GM23338 (cell line): ENCODE measurements around the gene OMA1. TPM values are rescaled to one million over a fixed set of nuclear protein-coding genes. Genes with fewer than 3 reads are reported as not detected.

ENCODE experiments used
- ATAC-seq: fragments of 200-7000 bp; cut with Tn5 transposase; 3 replicates; pipeline ENCODE4 v1.9.1; 2020
- DNase-seq: peaks from one replicate; pipeline ENCODE4 v3.0.0-alpha.2; 2015; ENCODE audit warnings: low spot score
- H2AFZ ChIP-seq: fragments of 200-600 bp; sonication (generic); 2 replicates; pipeline ENCODE4 v1.8.0; 2016; ENCODE audit warnings: antibody characterized with exemption, mild to moderate bottlenecking, moderate library complexity
- H3F3A ChIP-seq: fragments of 200-600 bp; sonication (generic); replicated peaks from 2 replicates; pipeline ENCODE4 v1.8.0; 2017; ENCODE audit warnings: antibody characterized with exemption, mixed run types, low read depth
- H3K27ac ChIP-seq: fragments of 200-600 bp; sonication (generic); 2 replicates; pipeline ENCODE4 v1.6.1; 2016; ENCODE audit warnings: low read depth
- H3K27me3 ChIP-seq: fragments of 200-600 bp; sonication (generic); 2 replicates; pipeline ENCODE4 v1.8.0; 2016; ENCODE audit warnings: mild to moderate bottlenecking, mixed run types, moderate library complexity; ENCODE audit not compliant: insufficient read depth
- H3K36me3 ChIP-seq: fragments of 200-600 bp; sonication (generic); 2 replicates; pipeline ENCODE4 v1.8.0; 2016; ENCODE audit warnings: mild to moderate bottlenecking; ENCODE audit not compliant: insufficient read depth
- H3K4me1 ChIP-seq: fragments of 200-600 bp; sonication (generic); 2 replicates; pipeline ENCODE4 v1.8.0; 2016; ENCODE audit warnings: mild to moderate bottlenecking, moderate library complexity; ENCODE audit not compliant: insufficient read depth
- H3K4me2 ChIP-seq: fragments of 200-600 bp; sonication (generic); 2 replicates; pipeline ENCODE4 v1.7.1; 2017; ENCODE audit warnings: mixed run types
- H3K4me3 ChIP-seq: fragments of 200-600 bp; sonication (generic); 2 replicates; pipeline ENCODE4 v1.6.1; 2016; ENCODE audit warnings: mixed run types
- H3K79me2 ChIP-seq: fragments of 200-600 bp; sonication (generic); replicated peaks from 2 replicates; pipeline ENCODE4 v1.8.0; 2017; ENCODE audit warnings: mild to moderate bottlenecking; ENCODE audit not compliant: insufficient read depth
- H3K9me2 ChIP-seq: fragments of 200-600 bp; sonication (generic); 2 replicates; pipeline ENCODE4 v1.8.0; 2017; ENCODE audit not compliant: insufficient read depth
- H4K20me1 ChIP-seq: fragments of 200-600 bp; sonication (generic); replicated peaks from 2 replicates; pipeline ENCODE4 v1.8.0; 2017; ENCODE audit warnings: mild to moderate bottlenecking; ENCODE audit not compliant: insufficient read depth
- H3K27ac Mint-ChIP-seq: 2 replicates; pipeline ENCODE4 v1.8.0; 2020; ENCODE audit warnings: inconsistent platforms, mild to moderate bottlenecking, moderate library complexity, mixed read lengths
- H3K27me3 Mint-ChIP-seq: 3 replicates; pipeline ENCODE4 v1.8.0; 2022; ENCODE audit warnings: low read depth, mild to moderate bottlenecking, moderate library complexity, mixed read lengths, inconsistent platforms; ENCODE audit not compliant: insufficient read depth, poor library complexity
- H3K36me3 Mint-ChIP-seq: 3 replicates; pipeline ENCODE4 v1.8.0; 2021; ENCODE audit warnings: low read depth, mild to moderate bottlenecking, inconsistent platforms, moderate library complexity, mixed read lengths
- H3K4me1 Mint-ChIP-seq: 3 replicates; pipeline ENCODE4 v1.8.0; 2020; ENCODE audit warnings: mild to moderate bottlenecking, inconsistent platforms, mixed read lengths
- H3K4me3 Mint-ChIP-seq: 3 replicates; pipeline ENCODE4 v1.8.0; 2021; ENCODE audit warnings: moderate library complexity, mild to moderate bottlenecking, inconsistent platforms, mixed read lengths
- H3K9me3 Mint-ChIP-seq: 3 replicates; pipeline ENCODE4 v1.8.0; 2020; ENCODE audit warnings: moderate library complexity, mild to moderate bottlenecking, inconsistent platforms, mixed read lengths
- CTCF ChIP-seq, 2 experiments: fragments of 200-600 bp in 1 of 2; sonication (generic) in 1 of 2; conservative IDR thresholded peaks; 2 replicates each; pipeline versions ENCODE4 v1.5.1 to v1.6.1; 2016 to 2017; ENCODE audit warnings: antibody characterized with exemption in 2 of 2, low read depth in 2 of 2, mild to moderate bottlenecking in 2 of 2, moderate library complexity in 1 of 2
- EZH2phosphoT487 ChIP-seq: fragments of 200-600 bp; sonication (generic); IDR thresholded peaks from one replicate; pipeline ENCODE4 v1.8.1; 2018; ENCODE audit warnings: antibody characterized with exemption; ENCODE audit not compliant: unreplicated experiment
- POLR2AphosphoS5 ChIP-seq: IDR thresholded peaks from 2 replicates; pipeline ENCODE4 v1.6.1; 2016; ENCODE audit warnings: antibody characterized with exemption, low read depth
- REST ChIP-seq: IDR thresholded peaks from one replicate; pipeline ENCODE4 v1.6.1; 2018; ENCODE audit warnings: antibody characterized with exemption; ENCODE audit not compliant: unreplicated experiment
- STAT1 ChIP-seq: IDR thresholded peaks from one replicate; pipeline ENCODE4 v1.6.1; 2016; ENCODE audit warnings: antibody characterized with exemption; ENCODE audit not compliant: unreplicated experiment
- ZNF114 ChIP-seq: fragments of 250-450 bp; sonication (Bioruptor Pico); IDR thresholded peaks from 2 replicates; pipeline ENCODE4 v1.5.0; 2020; ENCODE audit warnings: mild to moderate bottlenecking, moderate library complexity
- ZNF331 ChIP-seq: fragments of 250-450 bp; sonication (Bioruptor Pico); IDR thresholded peaks from 2 replicates; pipeline ENCODE4 v1.5.0; 2020; ENCODE audit warnings: low read depth, mild to moderate bottlenecking, moderate library complexity
- polyA plus RNA-seq: library from polyadenylated mRNA; unstranded; fragments of >200 nt; fragmentation: Nextera tagmentation; extraction: Ambion mirVana; gene quantifications from 2 replicates; pipeline ENCODE4 v1.2.1, GENCODE V29; 2016
- total RNA-seq: library from RNA; depleted of rRNA; stranded (reverse); fragments of >200 nt; shearing (Covaris generic); gene quantifications from 2 replicates; pipeline ENCODE4 v1.2.3, GENCODE V29; 2014

Gene OMA1
- total and polyA plus RNA-seq, 2 experiments from 2014 or later, result 21.3 to 33.1 TPM

GRCh38 chr1:58447042-58447441 lies 99.5 kb downstream of the OMA1 start:
- Mint-ChIP-seq H3K4me3 (no peak overlapping the region), H3K4me1 (peaks cover 9% of the 10 kb centered on the region; the same call in 2 of the 3 replicates), H3K27me3 (peaks cover 4% of the 10 kb centered on the region), H3K9me3 (no peaks in the 10 kb centered on the region), H3K27ac (no peak overlapping the region), H3K36me3 (no peaks in the 10 kb centered on the region)
- Histone ChIP-seq H2AFZ (peak overlapping the region; percentile 38; the same call in 1 of the 2 replicates), H3K27ac (no peak overlapping the region), H3K36me3 (no peaks in the 10 kb centered on the region), H3K9me2 (no peaks in the 10 kb centered on the region), H3K27me3 (no peaks in the 10 kb centered on the region), H3K4me1 (no peaks in the 10 kb centered on the region), H3K4me2 (no peak overlapping the region), H3K79me2 (no peaks in the 10 kb centered on the region), H4K20me1 (no peaks in the 10 kb centered on the region), H3F3A (no peaks in the 10 kb centered on the region), H3K4me3 (no peak overlapping the region)
- no peak for TF ChIP-seq POLR2AphosphoS5
- TF ChIP-seq EZH2phosphoT487, result no peak
- no peak for TF ChIP-seq STAT1
- no peak for TF ChIP-seq REST
- DNase-seq, result no peak
- no peak for ATAC-seq

- Histone ChIP-seq H3F3A (no peaks in the 10 kb centered on the region), H4K20me1 (no peaks in the 10 kb centered on the region), H3K36me3 (no peaks in the 10 kb centered on the region), H3K4me2 (no peak overlapping the region), H2AFZ (no peak overlapping the region), H3K27ac (no peak overlapping the region), H3K4me1 (no peaks in the 10 kb centered on the region), H3K79me2 (no peaks in the 10 kb centered on the region), H3K4me3 (no peak overlapping the region), H3K27me3 (no peaks in the 10 kb centered on the region), H3K9me2 (no peaks in the 10 kb centered on the region)
- Mint-ChIP-seq H3K27me3 (peaks cover 4% of the 10 kb centered on the region), H3K9me3 (no peaks in the 10 kb centered on the region), H3K36me3 (no peaks in the 10 kb centered on the region), H3K4me3 (no peak overlapping the region), H3K27ac (no peak overlapping the region), H3K4me1 (peaks cover 13% of the 10 kb centered on the region; the same call in 2 of the 3 replicates)
- ATAC-seq (no peak), DNase-seq (no peak)
- TF ChIP-seq ZNF331 (CRISPR knock-in tag), result no peak
- TF ChIP-seq POLR2AphosphoS5, result no peak
- no peak for TF ChIP-seq REST
- TF ChIP-seq ZNF114, result no peak
- no peak for TF ChIP-seq CTCF (conservative IDR thresholded peaks at IDR 0.05; ENCODE audit: low read depth in 2 of 2)
Observed at GRCh38 chr1:58446368-58446767, 100.2 kb downstream of the OMA1 start.
